Mucosa of stomach (tissue), 1 donor: ENCODE data around the gene PDGFD.

Experiments used
- H3K27me3 ChIP-seq: one replicate; pipeline ENCODE4 v1.7.0; 2013; ENCODE audit warnings: mild to moderate bottlenecking, low read length; ENCODE audit not compliant: control insufficient read depth, insufficient read depth
- H3K36me3 ChIP-seq: one replicate; pipeline ENCODE4 v1.7.0; 2013; ENCODE audit warnings: low read length; ENCODE audit not compliant: control insufficient read depth, insufficient read depth
- H3K4me1 ChIP-seq: one replicate; pipeline ENCODE4 v1.7.0; 2013; ENCODE audit warnings: mild to moderate bottlenecking, low read length; ENCODE audit not compliant: control insufficient read depth, insufficient read depth
- H3K4me3 ChIP-seq: one replicate; pipeline ENCODE4 v1.7.0; 2013; ENCODE audit warnings: low read length
- H3K9ac ChIP-seq: one replicate; pipeline ENCODE4 v1.7.0; 2013; ENCODE audit warnings: mild to moderate bottlenecking, low read length, moderate library complexity
- H3K9me3 ChIP-seq: one replicate; pipeline ENCODE4 v1.7.0; 2013; ENCODE audit warnings: mild to moderate bottlenecking, low read length, moderate library complexity; ENCODE audit not compliant: control insufficient read depth
- donor health status: Pancreatic carcinoma.

Gene PDGFD

DNA sequence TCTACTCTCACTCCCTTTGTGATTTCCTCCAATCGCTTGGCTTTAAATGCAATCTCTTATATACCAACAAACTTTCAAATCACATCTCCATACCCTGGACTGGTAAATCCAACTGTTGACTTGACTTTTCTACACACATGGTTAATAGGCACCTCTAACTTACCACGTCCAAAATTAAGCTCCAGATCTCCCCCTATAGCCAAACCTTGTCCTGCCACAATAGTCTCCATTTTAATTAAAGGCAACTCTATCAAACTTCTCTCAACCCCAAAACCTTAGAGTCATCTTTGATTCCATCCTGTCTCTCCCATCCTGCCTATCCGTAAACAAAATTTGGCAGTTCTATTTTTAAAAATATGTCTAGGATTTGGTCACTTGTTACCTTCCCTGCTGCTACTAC lies 269.3 kb downstream of the PDGFD start:
- Histone ChIP-seq H3K9ac (no peak overlapping the region), H3K4me1 (no peaks in the 10 kb centered on the region), H3K27me3 (no peaks in the 10 kb centered on the region), H3K4me3 (no peak overlapping the region), H3K9me3 (no peaks in the 10 kb centered on the region), H3K36me3 (no peaks in the 10 kb centered on the region)

DNA sequence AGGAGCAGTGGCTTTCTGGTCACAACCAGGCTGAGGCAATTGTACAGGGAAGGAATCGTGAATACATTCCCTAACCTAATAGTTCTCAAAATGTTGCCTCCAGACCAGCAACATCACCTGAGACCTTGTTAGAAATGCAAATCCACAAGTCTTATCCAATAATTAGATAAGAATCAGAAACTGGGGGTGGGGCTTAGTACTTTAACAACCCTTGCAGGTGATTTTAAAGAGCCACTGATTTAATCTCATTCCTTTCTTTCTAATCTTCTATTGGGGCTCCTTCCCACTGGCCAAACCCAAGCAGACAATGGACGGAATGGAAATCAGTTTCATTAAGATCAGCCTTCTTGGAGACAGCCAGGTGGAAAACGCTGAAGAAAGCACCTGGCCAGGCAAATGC lies 269.9 kb downstream of the PDGFD start:
- no peaks in the 10 kb centered on the region for H3K36me3 ChIP-seq
- no peaks in the 10 kb centered on the region for H3K27me3 ChIP-seq
- H3K4me1 ChIP-seq, result no peaks in the 10 kb centered on the region
- no peaks in the 10 kb centered on the region for H3K9me3 ChIP-seq
- no peak overlapping the region for H3K4me3 ChIP-seq
- H3K9ac ChIP-seq, result no peak overlapping the region

DNA sequence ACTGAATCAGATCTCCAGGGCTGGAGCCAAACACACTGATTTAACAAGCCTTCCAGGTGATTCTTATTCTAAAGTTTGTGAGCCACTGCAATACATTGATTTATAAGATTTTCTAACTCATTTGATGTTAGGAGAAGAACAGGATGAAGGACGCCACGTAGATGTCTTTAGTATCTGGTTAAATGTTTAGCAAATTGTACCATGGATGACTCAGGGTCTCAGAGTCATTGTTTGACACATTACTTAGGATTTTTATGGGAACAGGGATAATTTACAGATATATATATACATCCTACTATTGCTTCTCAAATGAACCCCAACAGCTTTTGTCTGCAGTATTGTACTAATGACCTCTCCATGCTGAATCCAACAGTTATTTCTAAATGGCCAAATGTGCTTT lies 270.6 kb downstream of the PDGFD start:
- Histone ChIP-seq H3K9ac (no peak overlapping the region), H3K4me1 (no peaks in the 10 kb centered on the region), H3K36me3 (no peaks in the 10 kb centered on the region), H3K4me3 (no peak overlapping the region), H3K27me3 (no peaks in the 10 kb centered on the region), H3K9me3 (no peaks in the 10 kb centered on the region)

DNA sequence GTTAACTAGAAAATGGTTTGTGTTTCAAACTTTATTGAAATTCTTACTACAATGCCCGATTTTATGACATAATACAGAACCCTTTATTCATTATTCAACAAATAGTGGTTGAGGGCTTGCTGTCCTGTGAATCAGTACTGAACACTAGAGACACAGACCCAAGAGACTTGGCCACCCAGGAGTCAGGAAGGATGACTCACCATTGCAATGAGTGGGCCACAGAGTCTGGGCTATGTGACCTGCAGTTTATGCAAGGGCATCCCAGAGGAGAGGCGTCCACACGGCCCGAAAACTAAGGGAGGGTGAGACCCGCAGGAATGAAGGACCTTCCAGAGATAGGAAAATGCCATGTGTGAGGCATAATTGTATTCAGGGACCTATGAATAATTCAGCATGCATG lies 271.3 kb downstream of the PDGFD start:
- Histone ChIP-seq H3K9me3 (no peaks in the 10 kb centered on the region), H3K36me3 (no peaks in the 10 kb centered on the region), H3K27me3 (no peaks in the 10 kb centered on the region), H3K4me3 (no peak overlapping the region), H3K9ac (no peak overlapping the region), H3K4me1 (no peaks in the 10 kb centered on the region)

DNA sequence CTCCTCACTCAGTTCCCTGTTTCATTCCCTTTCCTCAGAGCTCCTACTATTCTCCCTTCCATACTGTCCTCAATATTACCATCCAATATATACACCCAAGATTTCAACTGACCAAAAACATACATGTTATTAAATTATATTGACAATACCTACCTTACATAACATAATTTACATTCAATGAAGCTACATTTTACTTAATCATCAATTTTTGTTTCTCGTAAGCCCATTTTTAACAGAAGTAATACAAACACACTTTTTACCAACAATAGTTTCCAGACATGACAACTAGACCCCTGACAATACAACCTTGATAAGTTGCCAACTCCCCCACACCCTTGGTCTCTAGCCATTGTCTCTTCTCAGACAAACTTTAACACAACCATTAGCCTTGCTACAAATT lies 273.3 kb downstream of the PDGFD start:
- Histone ChIP-seq H3K36me3 (no peaks in the 10 kb centered on the region), H3K4me3 (no peak overlapping the region), H3K9me3 (no peaks in the 10 kb centered on the region), H3K27me3 (no peaks in the 10 kb centered on the region), H3K9ac (no peak overlapping the region), H3K4me1 (no peaks in the 10 kb centered on the region)

DNA sequence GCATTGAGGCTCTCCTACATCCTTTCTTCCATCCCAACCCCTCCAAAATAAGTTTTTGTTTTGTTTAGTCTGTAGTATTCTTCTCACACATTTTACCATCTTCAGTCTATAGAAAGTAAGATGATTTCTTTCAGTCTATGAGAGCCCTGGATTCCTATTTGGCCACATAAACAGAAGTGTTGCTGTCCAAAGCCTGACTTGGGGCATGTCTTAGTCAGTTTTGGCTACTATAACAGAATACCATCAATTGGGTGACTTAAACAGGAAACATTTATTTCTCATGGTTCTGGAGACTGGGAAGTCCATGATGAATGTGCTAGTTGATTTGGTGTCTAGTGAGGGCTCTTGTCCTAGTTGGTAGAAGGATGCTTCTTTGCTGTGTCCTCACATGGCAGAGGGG lies 274.3 kb downstream of the PDGFD start:
- H3K36me3 ChIP-seq, result no peaks in the 10 kb centered on the region
- no peaks in the 10 kb centered on the region for H3K9me3 ChIP-seq
- H3K4me3 ChIP-seq, result no peak overlapping the region
- H3K4me1 ChIP-seq, result no peaks in the 10 kb centered on the region
- no peaks in the 10 kb centered on the region for H3K27me3 ChIP-seq
- H3K9ac ChIP-seq, result no peak overlapping the region

DNA sequence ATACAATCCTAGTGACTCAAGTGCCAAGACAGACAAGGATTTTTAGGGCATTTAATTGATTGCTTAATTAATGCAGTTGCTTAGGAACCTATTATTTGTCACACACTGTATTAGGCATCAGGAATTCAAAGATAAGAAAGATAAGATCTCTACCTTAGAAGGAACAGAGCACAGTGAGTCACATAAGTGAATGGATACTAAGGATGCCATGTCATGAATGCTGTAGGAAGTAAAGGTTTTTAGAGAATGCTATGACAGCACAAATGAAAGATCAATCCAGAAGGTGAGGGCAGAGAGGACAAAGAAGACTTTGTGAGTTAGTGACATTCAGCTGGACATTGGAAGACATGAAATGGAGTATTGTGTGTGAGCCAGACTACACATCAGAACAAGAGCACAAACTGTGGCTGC lies 275.4 kb downstream of the PDGFD start:
- no peaks in the 10 kb centered on the region for H3K36me3 ChIP-seq
- H3K27me3 ChIP-seq, result no peaks in the 10 kb centered on the region
- H3K4me3 ChIP-seq, result no peak overlapping the region
- H3K4me1 ChIP-seq, result no peaks in the 10 kb centered on the region
- H3K9ac ChIP-seq, result no peak overlapping the region
- no peaks in the 10 kb centered on the region for H3K9me3 ChIP-seq

DNA sequence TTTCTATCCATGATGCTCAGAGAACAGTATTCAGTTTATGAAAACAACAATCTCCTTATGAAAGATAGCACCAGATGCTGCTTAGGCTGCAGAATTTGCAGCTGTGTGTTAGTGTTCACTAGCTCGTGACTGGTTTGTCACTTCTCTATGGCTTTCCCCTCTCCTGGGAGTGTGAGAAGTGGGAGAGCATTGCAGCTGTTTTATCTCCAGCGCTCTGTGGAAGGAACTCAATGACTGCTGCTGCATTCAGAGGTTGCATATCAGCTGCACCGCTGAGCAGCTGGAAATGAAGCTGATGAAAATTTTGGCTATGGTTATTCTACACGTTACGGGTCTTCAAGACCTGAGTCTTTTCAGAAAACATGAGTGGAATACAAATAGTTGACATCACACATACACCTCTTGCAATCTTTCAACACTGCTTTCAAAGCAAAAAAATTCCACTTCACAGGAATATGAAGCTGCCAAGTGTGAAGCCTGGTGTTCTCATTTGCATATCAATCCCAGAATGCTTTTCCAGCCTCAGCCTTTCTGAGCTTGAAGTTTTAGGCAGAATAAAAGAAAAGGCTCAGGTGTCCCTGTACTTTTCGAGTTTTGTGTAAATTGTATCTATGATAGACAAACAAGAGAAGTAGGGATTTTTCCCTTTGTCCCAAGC lies 276.8 kb downstream of the PDGFD start:
- Histone ChIP-seq H3K36me3 (no peaks in the 10 kb centered on the region), H3K4me3 (no peak overlapping the region), H3K9me3 (no peaks in the 10 kb centered on the region), H3K27me3 (no peaks in the 10 kb centered on the region), H3K4me1 (no peaks in the 10 kb centered on the region), H3K9ac (no peak overlapping the region)

DNA sequence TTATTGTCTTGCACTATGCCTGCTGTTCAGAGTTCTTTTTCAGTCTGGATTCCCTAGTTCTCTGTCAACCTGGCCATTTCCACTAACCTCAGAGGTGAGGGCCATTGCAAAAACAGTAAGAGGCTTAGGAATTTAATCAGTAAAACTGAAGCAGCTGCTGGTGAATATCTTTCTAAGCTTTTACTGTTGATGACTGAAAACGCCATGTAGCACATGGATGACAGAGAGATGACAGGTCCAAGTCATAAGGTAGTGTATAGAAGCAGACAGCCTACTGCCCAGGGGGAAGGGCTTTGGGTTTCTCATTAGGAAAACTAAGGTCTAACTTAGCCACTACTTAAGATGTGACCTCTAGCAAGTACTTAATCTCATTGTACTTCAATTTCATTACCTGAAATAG lies 280.1 kb downstream of the PDGFD start:
- no peak overlapping the region for H3K9ac ChIP-seq
- H3K36me3 ChIP-seq, result no peaks in the 10 kb centered on the region
- H3K4me3 ChIP-seq, result no peak overlapping the region
- no peaks in the 10 kb centered on the region for H3K27me3 ChIP-seq
- H3K9me3 ChIP-seq, result no peaks in the 10 kb centered on the region
- no peaks in the 10 kb centered on the region for H3K4me1 ChIP-seq

DNA sequence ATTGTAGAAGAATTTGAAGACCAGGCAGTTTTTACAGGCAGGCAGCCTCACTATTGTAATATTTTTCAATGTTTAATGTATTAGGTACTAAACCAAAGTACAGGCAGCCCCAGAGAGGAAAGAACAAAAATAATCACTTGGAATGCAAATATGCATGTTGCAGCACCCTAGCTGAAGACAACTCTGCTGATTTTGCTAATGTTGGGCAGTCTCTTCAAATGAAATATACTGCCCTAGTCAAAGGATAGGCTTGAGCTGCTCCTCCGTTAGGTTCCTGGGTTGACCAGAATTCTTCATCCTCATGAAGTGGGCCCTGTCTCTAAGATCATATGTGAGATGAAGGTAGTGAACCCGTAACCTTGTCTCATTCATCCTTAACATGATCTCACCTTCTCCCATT lies 280.7 kb downstream of the PDGFD start:
- no peaks in the 10 kb centered on the region for H3K9me3 ChIP-seq
- H3K4me1 ChIP-seq, result no peaks in the 10 kb centered on the region
- H3K27me3 ChIP-seq, result no peaks in the 10 kb centered on the region
- no peak overlapping the region for H3K4me3 ChIP-seq
- no peaks in the 10 kb centered on the region for H3K36me3 ChIP-seq
- H3K9ac ChIP-seq, result no peak overlapping the region

DNA sequence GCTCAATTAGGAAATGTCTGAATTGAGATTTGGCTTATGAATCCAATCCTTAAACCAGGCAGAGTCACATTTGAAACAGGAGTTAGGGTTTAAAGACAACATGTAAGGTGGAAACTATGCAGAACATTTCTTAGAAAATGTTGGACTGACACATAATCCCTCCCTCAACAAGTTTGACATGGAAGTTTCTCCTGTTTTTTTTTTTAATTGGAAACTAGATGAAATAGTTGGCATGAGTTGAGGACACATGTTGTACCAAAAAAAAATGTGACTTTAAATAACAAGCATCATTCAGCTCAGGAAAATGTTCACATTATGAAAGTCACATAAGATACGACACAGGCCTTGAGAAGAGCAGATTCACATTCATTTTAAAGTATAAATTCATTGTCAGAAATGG lies 282.4 kb downstream of the PDGFD start:
- Histone ChIP-seq H3K36me3 (no peaks in the 10 kb centered on the region), H3K4me3 (no peak overlapping the region), H3K4me1 (no peaks in the 10 kb centered on the region), H3K9ac (no peak overlapping the region), H3K9me3 (no peaks in the 10 kb centered on the region), H3K27me3 (no peaks in the 10 kb centered on the region)

DNA sequence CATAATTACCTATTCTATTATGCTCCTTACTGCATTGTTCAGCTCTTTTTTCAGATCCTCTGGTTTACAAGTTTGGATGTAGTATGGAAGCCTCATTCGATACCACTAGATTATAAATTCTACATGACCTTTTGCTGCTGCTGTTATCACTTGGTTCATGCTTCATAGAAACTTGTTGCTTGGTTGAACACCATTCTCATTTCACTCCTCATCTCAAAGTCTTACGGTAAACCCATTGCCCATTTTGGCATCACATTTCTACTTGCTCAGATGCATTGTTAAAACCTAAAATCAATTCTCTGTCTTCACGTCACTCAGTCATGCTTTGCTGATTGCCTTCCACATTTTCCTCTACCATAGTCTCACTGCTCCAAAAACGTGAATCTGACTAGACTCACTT lies 283.0 kb downstream of the PDGFD start:
- H3K9ac ChIP-seq, result no peak overlapping the region
- H3K27me3 ChIP-seq, result no peaks in the 10 kb centered on the region
- no peaks in the 10 kb centered on the region for H3K9me3 ChIP-seq
- no peaks in the 10 kb centered on the region for H3K4me1 ChIP-seq
- no peaks in the 10 kb centered on the region for H3K36me3 ChIP-seq
- no peak overlapping the region for H3K4me3 ChIP-seq

DNA sequence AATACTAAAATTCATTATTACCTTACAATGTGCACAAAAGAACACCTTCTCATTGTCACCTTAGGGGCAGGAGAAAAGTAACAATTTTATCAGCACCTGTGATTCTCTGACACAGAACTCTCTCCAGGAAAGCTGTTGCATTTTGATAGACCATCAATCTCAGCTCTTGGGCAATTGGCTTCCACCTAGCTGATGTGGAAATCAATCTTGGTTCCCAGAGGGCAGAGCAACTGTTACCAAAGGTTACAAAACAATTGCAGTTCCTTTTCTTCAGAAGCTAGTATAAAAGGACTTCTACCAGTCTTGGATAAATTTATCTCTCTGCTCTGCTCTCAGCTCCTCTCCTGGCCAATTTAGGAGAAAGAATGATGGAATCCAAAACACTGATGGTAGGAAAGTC lies 285.3 kb downstream of the PDGFD start:
- H3K9ac ChIP-seq, result no peak overlapping the region
- H3K4me1 ChIP-seq, result no peaks in the 10 kb centered on the region
- H3K27me3 ChIP-seq, result no peaks in the 10 kb centered on the region
- no peaks in the 10 kb centered on the region for H3K9me3 ChIP-seq
- H3K36me3 ChIP-seq, result no peaks in the 10 kb centered on the region
- no peak overlapping the region for H3K4me3 ChIP-seq
